Non-pigmented ciliary epithelial cell (primary cell): ENCODE measurements around the gene OR11H6.
"Not testable (repeated sequence)": the region's sequence is repeated elsewhere in the genome, so short reads cannot be mapped to it uniquely, and the experiment has no call there.

ENCODE experiments used
- DNase-seq: peaks from one replicate; pipeline ENCODE4 v3.0.0-alpha.2; 2010; ENCODE audit warnings: low read depth

Gene OR11H6

DNA sequence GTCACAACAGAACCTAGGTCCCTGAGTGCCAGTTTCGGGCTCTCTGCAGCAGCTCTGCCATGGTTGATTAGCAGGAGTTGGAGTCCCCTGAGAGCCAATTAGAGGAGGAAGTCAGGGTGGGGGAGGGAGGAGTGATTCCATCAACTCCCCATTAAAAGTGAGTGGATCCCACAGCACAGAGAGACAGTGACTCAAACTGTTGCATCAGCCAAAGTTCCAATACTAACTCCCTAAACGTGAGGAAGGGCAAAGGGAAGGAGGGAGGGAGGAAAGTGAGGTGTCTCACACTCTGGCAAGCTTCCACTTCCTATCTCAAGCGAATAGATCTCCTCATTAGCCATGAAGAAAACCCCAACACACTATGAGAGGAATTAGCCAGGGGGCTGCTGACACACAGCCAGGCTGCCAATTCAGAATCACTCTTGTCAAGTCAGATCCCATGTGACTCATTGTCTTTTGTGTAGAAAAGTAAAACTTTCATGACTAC is 39.2 kb downstream of the OR11H6 start:
- peak; percentile 10 for DNase-seq

- not testable (repeated sequence) for DNase-seq
Observed at GRCh38 chr14:20264361-20264760, 40.9 kb downstream of the OR11H6 start.

DNA sequence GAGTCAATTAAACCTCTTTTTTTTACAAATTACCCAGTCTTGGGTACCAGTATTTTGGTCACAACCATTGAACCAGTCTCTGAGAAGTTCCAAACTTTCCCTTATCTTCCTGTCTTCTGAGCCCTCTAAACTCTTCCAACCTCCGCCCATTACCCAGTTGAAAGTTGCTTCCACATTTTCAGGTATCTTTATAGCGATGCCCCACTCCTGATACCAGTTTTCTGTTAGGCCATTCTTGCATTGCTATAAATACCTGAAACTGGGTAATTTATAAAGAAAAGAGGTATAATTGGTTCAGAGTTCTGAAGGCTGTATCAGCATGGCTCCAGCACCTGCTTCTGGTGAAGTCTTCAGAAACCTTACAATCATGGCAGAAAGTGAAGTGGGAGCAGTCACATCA is 50.6 kb downstream of the OR11H6 start:
- no peak for DNase-seq
